HCT116 (cell line): Measurements from ENCODE around the gene ZSWIM7. TPM values are rescaled to one million over a fixed set of nuclear protein-coding genes. Genes with fewer than 3 reads are reported as not detected.
A peak's percentile ranks its signal among the peaks of the same experiment; 100 is the strongest.

Source experiments
- ATAC-seq: fragments of 200-7000 bp; cut with Tn5 transposase; 2 replicates; pipeline ENCODE4 v1.9.1; 2020; ENCODE audit warnings: mild to moderate bottlenecking, moderate library complexity
- BruUV-seq: library from RNA; stranded (reverse); fragments of 400-500 nt; replicated peaks from 2 replicates; lab custom pipeline; 2021; lab: Mats Ljungman, UMichigan
- CTCF ChIA-PET: fragments of 300-600 bp; sonication (Branson Sonifier 250); formaldehyde crosslinking; loops from one replicate; lab custom pipeline; 2021; ENCODE audit warnings: antibody characterized with exemption; lab: Charles Lee
- POLR2A ChIA-PET: fragments of 300-600, 350-600 bp; sonication (Branson Sonifier 250); formaldehyde crosslinking; loops from one replicate; lab custom pipeline; 2021; ENCODE audit warnings: antibody characterized with exemption; lab: Charles Lee
- RAD21 ChIA-PET, 2 experiments: fragments of 300-600 bp; sonication (Branson Sonifier 250); formaldehyde crosslinking; loops; one replicate each; lab custom pipeline; 2023; ENCODE audit warnings: low total read pairs in 2 of 2; ENCODE audit not compliant: uncharacterized antibody in 2 of 2, unreplicated experiment in 2 of 2, low non-redundant PET in 1 of 2; lab: Charles Lee
- DNase-seq: peaks from one replicate; pipeline ENCODE4 v3.0.0-alpha.2; 2010; ENCODE audit warnings: low read depth, low spot score
- H2AFZ ChIP-seq: fragments of 200-600 bp; shearing (Covaris generic), sonication (generic); 2 replicates; pipeline ENCODE4 v1.6.1; 2017; ENCODE audit warnings: low read depth, mixed run types, mixed read lengths, antibody characterized with exemption, low read length; ENCODE audit not compliant: poor library complexity, severe bottlenecking
- H3K27ac ChIP-seq: 2 replicates; pipeline ENCODE4 v1.5.1; 2012; ENCODE audit warnings: low read depth, low read length
- H3K27me3 ChIP-seq: fragments of 200-600 bp; sonication (generic); 2 replicates; pipeline ENCODE4 v1.6.1; 2016; ENCODE audit warnings: mixed run types, low read length, mixed read lengths; ENCODE audit not compliant: insufficient read depth
- H3K36me3 ChIP-seq, 2 experiments: fragments of 200-500 bp in 1 of 2; fragments of 200-600 bp in 1 of 2; sonication (Bioruptor generic) in 1 of 2; sonication (generic) in 1 of 2; 2 replicates each; pipeline versions ENCODE4 v1.5.1 to v1.6.1; 2014 to 2016; ENCODE audit warnings: low read length in 2 of 2, inconsistent platforms in 1 of 2, mixed read lengths in 1 of 2, mixed run types in 1 of 2; ENCODE audit not compliant: insufficient read depth in 2 of 2, control insufficient read depth in 1 of 2
- H3K4me1 ChIP-seq, 2 experiments: fragments of 200-600 bp in 1 of 2; sonication (generic) in 1 of 2; 2 replicates each; pipeline versions ENCODE4 v1.5.1 to v1.6.1; 2012 to 2017; ENCODE audit warnings: low read length in 2 of 2, inconsistent platforms in 1 of 2, mild to moderate bottlenecking in 1 of 2, mixed read lengths in 1 of 2, mixed run types in 1 of 2, moderate library complexity in 1 of 2; ENCODE audit not compliant: insufficient read depth in 2 of 2, control insufficient read depth in 1 of 2
- H3K4me2 ChIP-seq: fragments of 200-600 bp; sonication (generic); 2 replicates; pipeline ENCODE4 v1.6.1; 2017; ENCODE audit warnings: mixed run types, low read length, mixed read lengths
- H3K4me3 ChIP-seq, 2 experiments: fragments of 200-600 bp in 1 of 2; sonication (generic) in 1 of 2; replicated peaks in 1 of 2; 2 replicates each; pipeline ENCODE4 v1.5.1; 2011 to 2016; ENCODE audit warnings: low read length in 2 of 2, control low read depth in 1 of 2, low read depth in 1 of 2, mild to moderate bottlenecking in 1 of 2, mixed read lengths in 1 of 2, mixed run types in 1 of 2
- H3K79me2 ChIP-seq: fragments of 200-600 bp; sonication (generic); 2 replicates; pipeline ENCODE4 v1.6.1; 2017; ENCODE audit warnings: mild to moderate bottlenecking, mixed run types, low read length, moderate library complexity, mixed read lengths; ENCODE audit not compliant: insufficient read depth
- H3K9ac ChIP-seq: fragments of 200-600 bp; sonication (generic); 2 replicates; pipeline ENCODE4 v1.6.1; 2016; ENCODE audit warnings: low read length, mixed read lengths
- H3K9me2 ChIP-seq: fragments of 200-600 bp; sonication (generic), shearing (Covaris generic); 2 replicates; pipeline ENCODE4 v1.6.1; 2017; ENCODE audit warnings: mixed run types, mild to moderate bottlenecking, moderate library complexity; ENCODE audit not compliant: insufficient read depth
- H3K9me3 ChIP-seq, 2 experiments: fragments of 200-500 bp in 1 of 2; fragments of 200-600 bp in 1 of 2; sonication (Bioruptor generic) in 1 of 2; sonication (generic) in 1 of 2; 2 replicates each; pipeline ENCODE4 v1.6.1; 2014 to 2017; ENCODE audit warnings: low read length in 2 of 2, mixed read lengths in 2 of 2, inconsistent platforms in 1 of 2, low read depth in 1 of 2, mild to moderate bottlenecking in 1 of 2, mixed run types in 1 of 2, moderate library complexity in 1 of 2; ENCODE audit not compliant: control insufficient read depth in 1 of 2, insufficient read depth in 1 of 2
- H4K20me1 ChIP-seq: fragments of 200-600 bp; sonication (generic), shearing (Covaris generic); 2 replicates; pipeline ENCODE4 v1.6.1; 2017; ENCODE audit warnings: mixed run types, mild to moderate bottlenecking, moderate library complexity; ENCODE audit not compliant: insufficient read depth
- EGR1 ChIP-seq: IDR thresholded peaks from 2 replicates; pipeline ENCODE4 v1.6.1; 2012; ENCODE audit warnings: low read depth
- JUND ChIP-seq: IDR thresholded peaks from 2 replicates; pipeline ENCODE4 v1.6.1; 2012
- ZNF274 ChIP-seq: fragments of 200-500 bp; sonication (Bioruptor generic); IDR thresholded peaks from 2 replicates; pipeline ENCODE4 v1.6.1; 2014; ENCODE audit warnings: mild to moderate bottlenecking, low read depth, low read length, inconsistent platforms
- intact Hi-C: fragments of 100-400 bp; cut with micrococcal nuclease; formaldehyde crosslinking; loops from 2 replicates; pipeline ENCODE4 v1.10.0; 2022
- total RNA-seq: library from RNA; stranded (reverse); gene quantifications from one replicate; pipeline ENCODE4 v1.2.1, GENCODE V29; 2021; ENCODE audit not compliant: unreplicated experiment

Gene ZSWIM7
- total RNA-seq, 1 experiment from 2014 or later: 33.5 TPM

GRCh38 chr17:16026895-16027294 lies 27.4 kb upstream of the ZSWIM7 start:
- DNase-seq (no peak), ATAC-seq (no peak)
- Histone ChIP-seq H2AFZ (no peak overlapping the region), H3K27me3 (no peaks in the 10 kb centered on the region), H4K20me1 (peaks cover 34% of the 10 kb centered on the region; the same call in 1 of the 2 replicates), H3K27ac (peak overlapping the region; percentile 14; the same call in 1 of the 2 replicates), H3K9me2 (no peaks in the 10 kb centered on the region), H3K4me1 (peaks cover 15 to 34% of the 10 kb centered on the region in 2 experiments)
- intact Hi-C loops: no loop called here
- no TSS peak for BruUV-seq
- TF ChIP-seq EGR1: no peak
- TF ChIP-seq, all 23 proteins: peak for 0
- Histone ChIP-seq H3K4me2 (peak overlapping the region; percentile 79), H3K36me3 (peaks cover 34 to 69% of the 10 kb centered on the region in 2 experiments; a peak in 3 of 4 replicates), H3K79me2 (peaks cover 78% of the 10 kb centered on the region), H3K9me3 (no peaks in the 10 kb centered on the region), H3K9ac (0 out of 2 replicates have a peak overlapping the region, but pooled peaks have one; percentile 54), H3K4me3 (no peak overlapping the region)
- CTCF ChIA-PET: interaction anchor here (0.6 kb wide), 1 partner anchor 28 kb away, joined by 3 read pairs; no protein-coding TSS in a partner anchor
- POLR2A ChIA-PET: interaction anchor here (0.6 kb wide), 1 partner anchor 354 kb away, joined by 3 read pairs; the partner anchor contains the start of gene UBB
- RAD21 ChIA-PET: no interaction called here

- Histone ChIP-seq H3K9ac (no peak overlapping the region), H3K36me3 (peaks cover 26 to 69% of the 10 kb centered on the region in 2 experiments; a peak in 3 of 4 replicates), H3K79me2 (peaks cover 91% of the 10 kb centered on the region), H4K20me1 (peaks cover 42% of the 10 kb centered on the region; the same call in 1 of the 2 replicates), H3K4me2 (no peak overlapping the region), H3K4me3 (no peak overlapping the region), H3K4me1 (peaks cover 15 to 34% of the 10 kb centered on the region in 2 experiments), H3K27me3 (no peaks in the 10 kb centered on the region), H3K9me2 (no peaks in the 10 kb centered on the region), H3K27ac (no peak overlapping the region), H2AFZ (no peak overlapping the region), H3K9me3 (no peaks in the 10 kb centered on the region)
- ATAC-seq (no peak), DNase-seq (no peak)
- no peak for TF ChIP-seq ZNF274
- TF ChIP-seq JUND: no peak
- ChIA-PET RAD21 (no interaction called here), POLR2A (interaction anchor here (0.6 kb wide), 1 partner anchor 30 kb away, joined by 3 read pairs; no protein-coding TSS in a partner anchor), CTCF (no interaction called here)
- no TSS peak for BruUV-seq
- intact Hi-C loops: no loop called here
Measured at GRCh38 chr17:16025202-16025601, 25.7 kb upstream of the ZSWIM7 start.
